ENCODE results near the gene BBX.
A peak's percentile ranks its signal among the peaks of the same experiment; 100 is the strongest.
"Not testable (repeated sequence)": the region's sequence is repeated elsewhere in the genome, so short reads cannot be mapped to it uniquely, and the experiment has no call there.

BBX gene

GRCh38 chr3:107819656-107820055, 296.9 kb downstream of the BBX start:
- no peaks in the 10 kb centered on the region for H3K4me1 Mint-ChIP-seq
- DNase-seq, result no peak
- no peak overlapping the region for H3K27ac Mint-ChIP-seq
- ATAC-seq (replicated peaks), result no peak
- no peaks in the 10 kb centered on the region for H3K9me3 Mint-ChIP-seq
- H3K4me3 Mint-ChIP-seq, result no peak overlapping the region
- no peaks in the 10 kb centered on the region for H3K36me3 Mint-ChIP-seq
- H3K27me3 Mint-ChIP-seq, result peaks cover 9 to 14% of the 10 kb centered on the region in 2 donors

GRCh38 chr3:107822308-107822707, 299.5 kb downstream of the BBX start:
- no peaks in the 10 kb centered on the region for H3K9me3 Mint-ChIP-seq
- no peaks in the 10 kb centered on the region for H3K4me1 Mint-ChIP-seq
- no peaks in the 10 kb centered on the region for H3K36me3 Mint-ChIP-seq
- ATAC-seq (replicated peaks) (no peak), DNase-seq (no peak)
- H3K27ac Mint-ChIP-seq, result no peak overlapping the region
- H3K27me3 Mint-ChIP-seq, result peaks cover 9 to 14% of the 10 kb centered on the region in 2 donors
- no peak overlapping the region for H3K4me3 Mint-ChIP-seq

- Mint-ChIP-seq H3K4me1 (no peaks in the 10 kb centered on the region), H3K4me3 (no peak overlapping the region), H3K9me3 (no peaks in the 10 kb centered on the region), H3K27me3 (peaks cover 9 to 10% of the 10 kb centered on the region in 2 donors), H3K27ac (no peak overlapping the region), H3K36me3 (no peaks in the 10 kb centered on the region)
- DNase-seq, result no peak
- ATAC-seq (replicated peaks), result no peak
Observed at GRCh38 chr3:107824822-107825371, 302.1 kb downstream of the BBX start.

GRCh38 chr3:107825556-107825955, 302.8 kb downstream of the BBX start:
- peaks cover 9% of the 10 kb centered on the region in 2 donors for H3K27me3 Mint-ChIP-seq
- no peaks in the 10 kb centered on the region for H3K36me3 Mint-ChIP-seq
- ATAC-seq (replicated peaks), result no peak
- no peaks in the 10 kb centered on the region for H3K9me3 Mint-ChIP-seq
- no peaks in the 10 kb centered on the region for H3K4me1 Mint-ChIP-seq
- DNase-seq, result no peak
- no peak overlapping the region for H3K27ac Mint-ChIP-seq
- H3K4me3 Mint-ChIP-seq, result no peak overlapping the region

- H3K4me1 Mint-ChIP-seq, result no peaks in the 10 kb centered on the region
- ATAC-seq (replicated peaks) (no peak), DNase-seq (no peak)
- H3K27ac Mint-ChIP-seq, result no peak overlapping the region
- no peaks in the 10 kb centered on the region for H3K36me3 Mint-ChIP-seq
- H3K9me3 Mint-ChIP-seq, result no peaks in the 10 kb centered on the region
- no peak overlapping the region for H3K4me3 Mint-ChIP-seq
- peaks cover 2 to 3% of the 10 kb centered on the region in 2 donors for H3K27me3 Mint-ChIP-seq
Observed at GRCh38 chr3:107826727-107827126, 304.0 kb downstream of the BBX start.

- ATAC-seq (replicated peaks), result no peak
- Mint-ChIP-seq H3K36me3 (no peaks in the 10 kb centered on the region), H3K27ac (no peak overlapping the region), H3K4me1 (no peaks in the 10 kb centered on the region), H3K27me3 (no peaks in the 10 kb centered on the region), H3K4me3 (no peak overlapping the region), H3K9me3 (no peaks in the 10 kb centered on the region)
- no peak for DNase-seq
Observed at GRCh38 chr3:107829185-107829584, 306.4 kb downstream of the BBX start.

- Mint-ChIP-seq H3K4me1 (no peaks in the 10 kb centered on the region), H3K36me3 (no peaks in the 10 kb centered on the region), H3K27me3 (no peaks in the 10 kb centered on the region), H3K9me3 (no peaks in the 10 kb centered on the region), H3K4me3 (no peak overlapping the region), H3K27ac (no peak overlapping the region)
- DNase-seq, result no peak
- ATAC-seq (replicated peaks), result no peak
Observed at GRCh38 chr3:107831590-107831989, 308.8 kb downstream of the BBX start.

- H3K27me3 Mint-ChIP-seq, result no peaks in the 10 kb centered on the region
- ATAC-seq (replicated peaks) (no peak), DNase-seq (no peak)
- H3K27ac Mint-ChIP-seq, result no peak overlapping the region
- peaks cover 3 to 6% of the 10 kb centered on the region in 2 donors for H3K4me1 Mint-ChIP-seq
- H3K9me3 Mint-ChIP-seq, result no peaks in the 10 kb centered on the region
- H3K36me3 Mint-ChIP-seq, result no peaks in the 10 kb centered on the region
- H3K4me3 Mint-ChIP-seq, result no peak overlapping the region
Observed at GRCh38 chr3:107833043-107833442, 310.3 kb downstream of the BBX start.

- no peak overlapping the region for H3K4me3 Mint-ChIP-seq
- H3K27me3 Mint-ChIP-seq, result no peaks in the 10 kb centered on the region
- ATAC-seq (replicated peaks), result no peak
- no peak overlapping the region for H3K27ac Mint-ChIP-seq
- H3K9me3 Mint-ChIP-seq, result no peaks in the 10 kb centered on the region
- no peaks in the 10 kb centered on the region for H3K36me3 Mint-ChIP-seq
- peaks cover 6 to 11% of the 10 kb centered on the region in 2 donors for H3K4me1 Mint-ChIP-seq
- no peak for DNase-seq
Observed at GRCh38 chr3:107833722-107834416, 311.1 kb downstream of the BBX start.

- H3K4me3 Mint-ChIP-seq; DNase-seq; ATAC-seq (replicated peaks); H3K36me3 Mint-ChIP-seq; H3K27me3 Mint-ChIP-seq; H3K9me3 Mint-ChIP-seq; H3K27ac Mint-ChIP-seq: not testable (repeated sequence)
- H3K4me1 Mint-ChIP-seq, result peaks cover 6 to 11% of the 10 kb centered on the region in 2 donors
Observed at GRCh38 chr3:107835001-107835400, 312.2 kb downstream of the BBX start.

- Mint-ChIP-seq H3K27ac (peak overlapping the region; percentile 5), H3K4me3 (no peak overlapping the region), H3K4me1 (peaks cover 6 to 11% of the 10 kb centered on the region in 2 donors), H3K27me3 (no peaks in the 10 kb centered on the region), H3K9me3 (no peaks in the 10 kb centered on the region), H3K36me3 (no peaks in the 10 kb centered on the region)
- ATAC-seq (replicated peaks), result peak; percentile 81 to 86
- no peak for DNase-seq
Observed at GRCh38 chr3:107837895-107838612, 315.3 kb downstream of the BBX start.

- H3K9me3 Mint-ChIP-seq, result no peaks in the 10 kb centered on the region
- peaks cover 6 to 11% of the 10 kb centered on the region in 2 donors for H3K4me1 Mint-ChIP-seq
- no peak overlapping the region for H3K4me3 Mint-ChIP-seq
- no peak overlapping the region for H3K27ac Mint-ChIP-seq
- H3K36me3 Mint-ChIP-seq, result no peaks in the 10 kb centered on the region
- H3K27me3 Mint-ChIP-seq, result no peaks in the 10 kb centered on the region
- DNase-seq (no peak), ATAC-seq (replicated peaks) (no peak)
Observed at GRCh38 chr3:107841831-107842230, 319.1 kb downstream of the BBX start.

GRCh38 chr3:107842940-107843339, 320.2 kb downstream of the BBX start:
- ATAC-seq (replicated peaks) (no peak), DNase-seq (no peak)
- Mint-ChIP-seq H3K9me3 (no peaks in the 10 kb centered on the region), H3K4me3 (no peak overlapping the region), H3K36me3 (no peaks in the 10 kb centered on the region), H3K27ac (no peak overlapping the region), H3K27me3 (no peaks in the 10 kb centered on the region), H3K4me1 (peaks cover 4 to 5% of the 10 kb centered on the region in 2 donors)

- no peak for ATAC-seq (replicated peaks)
- H3K4me3 Mint-ChIP-seq, result no peak overlapping the region
- DNase-seq, result no peak
- H3K27ac Mint-ChIP-seq, result peak overlapping the region; percentile 51
- peaks cover under 1% of the 10 kb centered on the region in 2 donors for H3K36me3 Mint-ChIP-seq
- H3K9me3 Mint-ChIP-seq, result no peaks in the 10 kb centered on the region
- peaks cover 0 to 1% of the 10 kb centered on the region in 2 donors for H3K4me1 Mint-ChIP-seq
- H3K27me3 Mint-ChIP-seq, result peaks cover under 1 to 1% of the 10 kb centered on the region in 2 donors
Observed at GRCh38 chr3:107845380-107846278, 322.9 kb downstream of the BBX start.

All from stimulated activated naive B cell treated with anti-CD40 and anti-IgM and Interleukin-4, amounts not matched to agents 10 μg/mL and 1 μg/mL and 100 μg/mL, for 72 hours (primary cell).